Heart left ventricle (tissue), 16 donors: ENCODE results near the gene GAK. TPM values are rescaled to one million over a fixed set of nuclear protein-coding genes. Genes with fewer than 3 reads are reported as not detected.
"Not testable (repeated sequence)": the region's sequence is repeated elsewhere in the genome, so short reads cannot be mapped to it uniquely, and the experiment has no call there.

Source experiments
- ATAC-seq, 4 donors: fragments of 200-7000 bp; cut with Tn5 transposase; one replicate each; pipeline ENCODE4 v1.9.1; 2020 to 2022; ENCODE audit warnings: moderate library complexity in 4 of 4, mild to moderate bottlenecking in 3 of 4, moderate number of reproducible peaks in 1 of 4
- DNase-seq, 5 donors: peaks; one replicate each; pipeline ENCODE4 v3.0.0-alpha.2; 2020
- H3K27ac ChIP-seq, 12 donors: fragments of 200-600 bp; sonication (generic) in 4 of 12; one replicate each; pipeline versions ENCODE4 v1.5.0 to v1.8.0; 2016 to 2022; ENCODE audit warnings: mild to moderate bottlenecking in 2 of 12
- H3K27me3 ChIP-seq, 9 donors: fragments of 200-600 bp; sonication (generic) in 2 of 9; one replicate each; pipeline versions ENCODE4 v1.5.1 to v1.8.0; 2016 to 2022; ENCODE audit warnings: mild to moderate bottlenecking in 3 of 9
- H3K36me3 ChIP-seq, 9 donors: fragments of 200-600 bp; sonication (generic) in 2 of 9; one replicate each; pipeline versions ENCODE4 v1.5.0 to v1.8.0; 2018 to 2022; ENCODE audit warnings: mild to moderate bottlenecking in 2 of 9
- H3K4me1 ChIP-seq, 12 donors: fragments of 200-600 bp; sonication (generic) in 4 of 12; one replicate each; pipeline versions ENCODE4 v1.5.0 to v1.8.0; 2016 to 2022; ENCODE audit warnings: mild to moderate bottlenecking in 3 of 12
- H3K4me3 ChIP-seq, 12 donors: fragments of 200-600 bp; sonication (generic) in 4 of 12; one replicate each; pipeline versions ENCODE4 v1.5.0 to v1.8.0; 2017 to 2022; ENCODE audit warnings: mild to moderate bottlenecking in 9 of 12, moderate library complexity in 4 of 12
- H3K9me3 ChIP-seq, 12 donors: fragments of 200-600 bp; sonication (generic) in 4 of 12; one replicate each; pipeline versions ENCODE4 v1.5.0 to v1.8.0; 2016 to 2022; ENCODE audit warnings: mild to moderate bottlenecking in 1 of 12
- POLR2A ChIP-seq, 2 donors: fragments of 450-650 bp; IDR thresholded peaks; one replicate each; pipeline ENCODE4 v1.6.1; 2017; ENCODE audit warnings: antibody characterized with exemption in 2 of 2, mild to moderate bottlenecking in 2 of 2, moderate library complexity in 2 of 2
- WGBS, 4 donors: extraction: QIAGEN DNeasy Blood & Tissue Kit in 2 of 4; methylation state at CpG; one replicate each; pipeline versions ENCODE4 v1.1.5 to v1.1.7; 2013 to 2018; 5-methylcytosine and 5-hydroxymethylcytosine counted together
- intact Hi-C, 10 donors: fragments of 100-400 bp; cut with DNase I; formaldehyde crosslinking; loops; one replicate each; pipeline versions ENCODE4 v1.11.1 to v1.14.2; 2022
- polyA plus RNA-seq, 2 donors: library from polyadenylated mRNA; stranded (reverse); fragments of 200-250 nt; gene quantifications; one replicate each; pipeline ENCODE4 v1.2.3, GENCODE V29; 2013
- total RNA-seq, 9 donors: library from RNA; depleted of rRNA in 2 of 9; stranded (reverse); fragments of >200 nt in 2 of 9; fragmentation: NEBNext Ultra II Directional in 3 of 9; extraction: Animal tissue kit (Norgen Biotek cat#: 25700) in 3 of 9; gene quantifications; one replicate each; pipeline versions ENCODE4 v1.1.0 to v1.2.4, GENCODE V29; 2016 to 2023
- TF ChIP-seq, protein P1 (sequence below), 12 donors: fragments of 200-600 bp; sonication (generic) in 4 of 12; IDR thresholded peaks; one replicate each; pipeline versions ENCODE4 v1.5.0 to v1.8.0; 2018 to 2022; ENCODE audit warnings: antibody characterized with exemption in 12 of 12, mild to moderate bottlenecking in 5 of 12
- donor health status: ischemic (EF 13 %, LVEDD 7.1; RV severe dilation, severe dysfunction).
- donor health status: healthy with polysubstance abuse.
- donor health status: DM: no; HTN: yes; CAD: no.
- donor health status: DM: no; HTN: no; CAD: no.
- donor health status: ischemic (EF 25% LVEDD 6.9; RV normal size, moderate dysfunction).
- donor health status: ischemic (EF 25% LVEDD 5.7; RV mildly dilated, moderate dysfunction).
- donor health status: healthy.
- donor health status: DM: yes; HTN: yes; CAD: no.
- donor health status: ischemic (EF 35%, LVEDD 5.7; RV mildly dilated, moderate dysfunction).
- donor health status: nonischemic (EF 11% LVEDD 7.7; RV severe dilation, severe dysfunction).
- donor health status: DM: yes; HTN: yes; CAD: no.
- donor health status: PGD.
- donor health status: ischemic (EF 29% LVEDD 5.4; RV normal size, mild dysfunction).
- donor health status: nonischemic (EF 23%, LVEDD 6.1; RV moderate dilation, normal function).

The GAK gene
- total and polyA plus RNA-seq, 11 donors = 22.8 to 55.1 (median 33.8) TPM

DNA sequence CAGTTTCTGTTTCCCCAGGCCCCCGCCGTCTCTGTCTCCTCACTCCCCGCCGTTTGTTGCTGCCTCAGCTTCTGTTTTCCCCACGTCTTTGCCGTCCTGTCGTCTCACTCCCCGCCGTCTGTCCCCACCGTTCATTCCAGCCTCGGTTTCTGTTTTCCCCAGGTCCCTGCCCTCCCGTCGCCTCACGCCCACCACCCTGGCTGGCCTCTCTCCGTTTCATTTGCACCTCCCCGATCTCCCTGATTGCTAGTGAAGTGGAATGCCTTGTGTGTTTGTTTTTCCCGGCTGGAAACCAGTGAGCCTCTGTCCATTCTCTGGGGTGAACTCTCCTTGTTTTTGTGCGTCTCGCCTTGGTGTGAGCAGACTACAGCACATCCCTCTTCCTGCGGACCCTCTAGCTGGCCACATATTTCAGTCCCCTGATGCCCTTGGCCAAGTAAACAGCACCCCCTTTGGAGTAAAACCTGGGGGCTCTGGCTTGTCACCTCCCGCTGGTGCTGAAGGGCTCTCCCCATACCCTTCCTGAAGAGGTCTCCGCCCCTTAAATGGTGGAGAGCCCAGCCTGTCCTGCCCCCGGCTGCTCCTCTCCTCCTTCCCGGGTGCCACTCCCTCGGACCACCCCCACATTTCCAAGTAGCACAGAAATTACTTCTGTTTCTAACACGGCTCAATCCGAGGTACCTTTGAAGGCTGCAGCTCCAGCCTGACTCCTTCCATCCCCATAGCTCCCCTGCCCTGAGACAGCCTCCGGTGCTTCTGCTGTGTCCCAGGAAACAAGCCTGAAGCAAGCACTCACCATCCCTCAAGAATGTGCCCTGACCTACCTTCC, 13.4 kb upstream of the GAK start:
- no peak overlapping the region for H3K27ac ChIP-seq
- H3K4me3 ChIP-seq = no peak overlapping the region
- no peaks in the 10 kb centered on the region for H3K9me3 ChIP-seq
- TF ChIP-seq POLR2A (IDR thresholded peaks at IDR 0.05) = no peak
- TF ChIP-seq, protein P1, sequence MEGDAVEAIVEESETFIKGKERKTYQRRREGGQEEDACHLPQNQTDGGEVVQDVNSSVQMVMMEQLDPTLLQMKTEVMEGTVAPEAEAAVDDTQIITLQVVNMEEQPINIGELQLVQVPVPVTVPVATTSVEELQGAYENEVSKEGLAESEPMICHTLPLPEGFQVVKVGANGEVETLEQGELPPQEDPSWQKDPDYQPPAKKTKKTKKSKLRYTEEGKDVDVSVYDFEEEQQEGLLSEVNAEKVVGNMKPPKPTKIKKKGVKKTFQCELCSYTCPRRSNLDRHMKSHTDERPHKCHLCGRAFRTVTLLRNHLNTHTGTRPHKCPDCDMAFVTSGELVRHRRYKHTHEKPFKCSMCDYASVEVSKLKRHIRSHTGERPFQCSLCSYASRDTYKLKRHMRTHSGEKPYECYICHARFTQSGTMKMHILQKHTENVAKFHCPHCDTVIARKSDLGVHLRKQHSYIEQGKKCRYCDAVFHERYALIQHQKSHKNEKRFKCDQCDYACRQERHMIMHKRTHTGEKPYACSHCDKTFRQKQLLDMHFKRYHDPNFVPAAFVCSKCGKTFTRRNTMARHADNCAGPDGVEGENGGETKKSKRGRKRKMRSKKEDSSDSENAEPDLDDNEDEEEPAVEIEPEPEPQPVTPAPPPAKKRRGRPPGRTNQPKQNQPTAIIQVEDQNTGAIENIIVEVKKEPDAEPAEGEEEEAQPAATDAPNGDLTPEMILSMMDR (IDR thresholded peaks at IDR 0.05) = no peak
- ATAC-seq = no peak
- H3K36me3 ChIP-seq = peaks cover 0 to 11% (median 3%) of the 10 kb centered on the region in 9 donors
- H3K27me3 ChIP-seq = no peaks in the 10 kb centered on the region
- WGBS, 4 donors = 61 to 72% (median 68%) methylated on average over 28 of the region's 28 CpGs
- DNase-seq = peak in 1 of 5 donors; percentile 20
- H3K4me1 ChIP-seq = peaks cover 0 to 18% (median 0%) of the 10 kb centered on the region in 12 donors
- intact Hi-C loops = no loop called here

DNA sequence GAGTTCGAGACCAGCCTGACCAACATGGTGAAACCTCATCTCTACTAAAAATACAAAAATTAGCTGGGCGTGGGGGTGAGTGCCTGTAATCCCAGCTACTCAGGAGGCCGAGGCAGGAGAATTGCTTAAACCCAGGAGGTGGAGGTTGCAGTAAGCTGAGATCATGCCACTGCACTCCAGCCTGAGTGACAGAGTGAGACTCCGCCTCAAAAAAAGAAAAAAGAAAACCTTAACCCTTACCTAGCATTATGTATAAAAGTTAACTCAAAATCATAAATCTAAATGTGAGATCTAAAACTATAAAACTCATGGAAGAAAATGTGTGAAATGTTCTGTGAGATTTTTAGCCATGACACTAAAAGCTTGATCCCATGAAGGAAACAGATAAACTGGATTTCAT, 7.4 kb upstream of the GAK start:
- H3K4me3 ChIP-seq, H3K9me3 ChIP-seq, DNase-seq, H3K27me3 ChIP-seq, ATAC-seq, H3K27ac ChIP-seq: not testable (repeated sequence)
- H3K4me1 ChIP-seq = peaks cover 0 to 15% (median 0%) of the 10 kb centered on the region in 12 donors
- peaks cover 0 to 11% (median 3%) of the 10 kb centered on the region in 9 donors for H3K36me3 ChIP-seq
- intact Hi-C loops = loop anchor here in 1 of 10 donors (10.0 kb wide), 1 partner anchor 155 kb away; no protein-coding TSS in a partner anchor
- 86 to 88% (median 87%) methylated on average over 4 of the region's 4 CpGs for WGBS, 4 donors

DNA sequence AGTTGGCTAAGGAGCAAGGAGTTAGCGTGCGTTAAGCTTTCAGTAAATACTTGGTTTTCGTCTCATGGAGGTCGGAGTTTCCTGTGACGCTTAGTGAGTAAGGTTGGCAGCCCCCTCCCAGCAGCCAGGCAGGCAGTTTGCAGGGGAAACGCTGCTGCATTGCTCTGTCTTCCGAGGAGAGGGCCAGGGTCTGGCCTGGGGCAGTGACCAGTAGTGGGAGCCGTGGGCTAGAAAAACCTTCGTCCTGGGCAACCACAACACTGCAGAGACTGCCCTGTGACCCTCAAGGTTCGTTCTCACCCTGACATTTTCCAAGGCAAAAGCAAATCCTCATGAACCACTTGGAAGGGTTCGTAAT, 576 bp upstream of the GAK start:
- peak in 2 of 4 donors; percentile 4 to 17 for ATAC-seq
- DNase-seq = no peak
- no peaks in the 10 kb centered on the region for H3K27me3 ChIP-seq
- H3K4me3 ChIP-seq = peak overlapping the region; percentile 75 to 100 (median 94)
- peaks cover 11 to 59% (median 35%) of the 10 kb centered on the region in 12 donors for H3K4me1 ChIP-seq
- no peaks in the 10 kb centered on the region for H3K9me3 ChIP-seq
- no peaks in the 10 kb centered on the region for H3K36me3 ChIP-seq
- 3 to 6% (median 4%) methylated on average over 10 to 11 of the region's 11 CpGs for WGBS, 4 donors
- peak overlapping the region in 11 of 12 donors; percentile 78 to 96 (median 91) for H3K27ac ChIP-seq
- no peak for TF ChIP-seq POLR2A (IDR thresholded peaks at IDR 0.05)
- TF ChIP-seq, protein P1 (IDR thresholded peaks at IDR 0.05) = no peak
- intact Hi-C loops = loop anchor here in 3 of 10 donors (2.0 to 10.0 kb wide), 6 partner anchors 40 to 150 kb away; partner anchors contain the start of genes DGKQ (in 1 of the 3) and IDUA (in 1 of the 3)

DNA sequence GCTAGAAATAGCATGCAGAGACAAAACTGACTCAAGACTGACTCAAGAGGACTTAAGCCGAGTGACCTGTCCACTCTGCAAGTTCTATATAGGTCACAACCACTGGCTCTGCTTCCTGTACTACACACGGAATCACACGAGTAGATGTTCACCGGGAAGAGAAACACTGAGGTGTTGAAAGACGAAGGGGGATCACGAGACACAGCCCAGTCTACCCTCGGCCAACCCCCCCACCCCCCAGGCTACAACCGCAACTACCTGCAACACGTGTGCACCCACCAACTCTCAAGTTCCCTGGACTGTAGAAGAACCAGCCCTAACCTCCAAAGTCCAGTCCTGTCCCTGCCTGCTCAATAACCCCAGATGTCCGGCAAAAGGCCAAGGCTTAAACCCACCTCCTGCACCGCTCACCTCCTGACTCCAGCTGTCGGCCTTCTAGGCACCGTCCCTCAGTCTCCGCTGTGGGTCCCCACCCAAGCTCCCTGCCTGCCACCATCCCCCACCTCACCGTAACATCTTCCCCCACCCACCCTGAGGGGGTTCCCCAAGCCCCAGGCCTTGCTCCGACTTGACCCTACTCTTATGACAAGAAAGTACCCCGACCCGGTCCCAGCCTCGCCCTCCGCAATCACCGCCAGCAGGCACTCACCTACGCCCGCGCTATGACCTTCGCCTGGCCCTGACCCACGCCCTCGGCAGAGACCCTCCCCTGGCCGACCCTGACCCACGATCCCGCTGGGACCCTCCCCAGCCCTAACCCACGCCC, 739 bp downstream of the GAK start:
- no peaks in the 10 kb centered on the region for H3K27me3 ChIP-seq
- H3K9me3 ChIP-seq = no peaks in the 10 kb centered on the region
- H3K4me3 ChIP-seq = peak overlapping the region; percentile 75 to 100 (median 94)
- H3K4me1 ChIP-seq = peaks cover 11 to 55% (median 36%) of the 10 kb centered on the region in 12 donors
- ATAC-seq (peak in 1 of 4 donors; percentile 14), DNase-seq (peak in 1 of 5 donors; percentile 37)
- no peaks in the 10 kb centered on the region for H3K36me3 ChIP-seq
- WGBS, 4 donors = 1 to 3% (median 2%) methylated on average over 26 to 31 of the region's 31 CpGs
- TF ChIP-seq, protein P1 (IDR thresholded peaks at IDR 0.05) = no peak
- intact Hi-C loops = loop anchor here in 2 of 10 donors (5.0 to 10.0 kb wide), 4 partner anchors 41 to 149 kb away; partner anchors contain the start of genes DGKQ (in 1 of the 2) and IDUA (in 1 of the 2)
- peak overlapping the region; percentile 48 to 96 (median 88) for H3K27ac ChIP-seq
